Measurements from ENCODE around the gene TMEM119. TPM values are rescaled to one million over a fixed set of nuclear protein-coding genes. Genes with fewer than 3 reads are reported as not detected.

The TMEM119 gene
- total RNA-seq, 5 donors from 2014 or later (not counting 1 experiment from before 2014, with no cell fraction given) = 0.13 to 3.9 (median 0.98) TPM

DNA sequence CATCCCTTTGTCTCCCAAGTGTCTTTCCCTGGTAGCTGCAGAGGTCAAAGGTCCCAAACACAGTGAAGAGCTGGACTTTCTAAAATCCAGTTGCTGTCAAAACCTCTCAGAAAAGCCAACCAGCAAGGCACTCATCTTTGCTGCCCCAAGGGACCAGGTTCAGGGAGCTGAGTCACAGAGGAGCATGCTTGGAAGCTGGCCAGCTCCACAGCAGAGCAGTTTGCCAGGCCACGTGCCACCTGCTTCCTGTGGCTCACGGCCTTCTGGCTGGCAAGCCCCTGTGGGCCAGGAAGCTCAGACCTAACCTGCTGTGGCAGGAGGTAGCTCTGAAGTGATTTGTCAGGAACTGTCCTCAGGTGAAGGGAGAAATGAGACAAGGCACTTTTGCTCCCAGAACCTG is 31.9 kb downstream of the TMEM119 start:
- ATAC-seq (replicated peaks in 1 of 4) (peak in 2 of 4 experiments; percentile 12), DNase-seq (peak; percentile 19 to 73 (median 41))
- CTCF ChIA-PET = interaction anchor here (0.6 to 11.9 kb wide), 10 partner anchors 12 to 238 kb away, joined by 3 to 140 read pairs (median 4); no protein-coding TSS in a partner anchor
- H3K36me3 Mint-ChIP-seq = peaks cover 25% of the 10 kb centered on the region
- peaks cover 43 to 55% of the 10 kb centered on the region in 2 experiments for H3K4me1 ChIP-seq (ENCODE audit: control insufficient read depth in 1 of 2, extremely low read depth in 1 of 2, insufficient read depth in 2 of 2, low read length in 2 of 2)
- H3K4me3 ChIP-seq (ENCODE audit: control insufficient read depth in 1 of 2, extremely low read depth in 1 of 2, low read length in 1 of 2) = no peak overlapping the region
- H3K9me3 Mint-ChIP-seq = no peaks in the 10 kb centered on the region
- POLR2A ChIA-PET = interaction anchor here (0.6 to 1.8 kb wide), 4 partner anchors 53 to 239 kb away, joined by 3 to 5 read pairs (median 3); partner anchors contain the start of gene SELPLG (in 1 of the 2)
- H3K27me3 Mint-ChIP-seq = no peaks in the 10 kb centered on the region
- 6% methylated on average over 2 of the region's 2 CpGs for WGBS (ENCODE audit: insufficient coverage)
- H3K27ac Mint-ChIP-seq = peak overlapping the region; percentile 83 to 98
- peak overlapping the region; percentile 30 for H3K27ac ChIP-seq (ENCODE audit: low read length)
- no peaks in the 10 kb centered on the region for H3K9me3 ChIP-seq
- H3K27me3 ChIP-seq (replicated peaks in 1 of 2; ENCODE audit: control insufficient read depth in 2 of 2, extremely low read depth in 1 of 2, insufficient read depth in 2 of 2, low read length in 1 of 2) = no peaks in the 10 kb centered on the region
- H3K4me3 Mint-ChIP-seq = no peak overlapping the region
- peaks cover 60 to 79% (median 75%) of the 10 kb centered on the region in 3 donors for H3K4me1 Mint-ChIP-seq
- H3K36me3 ChIP-seq (ENCODE audit: control insufficient read depth in 2 of 2, extremely low read depth in 1 of 2, insufficient read depth in 1 of 2, low read length in 1 of 2) = peaks cover 0 to 51% of the 10 kb centered on the region in 2 donors

DNA sequence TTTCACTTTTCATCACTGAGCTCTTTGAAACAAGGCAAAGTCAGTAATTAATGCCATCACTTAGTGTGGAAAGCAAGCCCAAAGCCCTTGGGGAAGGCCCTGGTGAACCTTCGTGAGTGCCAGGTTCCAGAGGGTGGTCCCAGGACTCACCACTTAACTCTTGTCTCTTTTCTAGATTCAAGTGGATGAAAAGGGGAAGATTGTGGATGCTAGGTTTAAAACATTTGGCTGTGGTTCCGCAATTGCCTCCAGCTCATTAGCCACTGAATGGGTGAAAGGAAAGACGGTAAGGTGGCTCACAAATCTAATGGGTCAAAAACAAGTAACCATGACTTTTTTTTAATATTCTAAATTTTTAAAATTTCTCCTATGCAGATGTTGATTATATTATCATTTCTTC is 32.7 kb downstream of the TMEM119 start:
- H3K4me1 ChIP-seq (ENCODE audit: control insufficient read depth in 1 of 2, extremely low read depth in 1 of 2, insufficient read depth in 2 of 2, low read length in 2 of 2) = peaks cover 37 to 56% of the 10 kb centered on the region in 2 experiments
- H3K9me3 Mint-ChIP-seq = no peaks in the 10 kb centered on the region
- H3K27ac ChIP-seq (ENCODE audit: low read length) = no peak overlapping the region
- H3K4me3 Mint-ChIP-seq = no peak overlapping the region
- no CpG with 5 or more reads among the region's 3 CpGs for WGBS (ENCODE audit: insufficient coverage)
- ChIA-PET POLR2A (interaction anchor here (1.2 to 1.8 kb wide), 3 partner anchors 53 to 68 kb away, joined by 3 to 5 read pairs (median 3); partner anchors contain the start of gene SELPLG (in 1 of the 2)), CTCF (interaction anchor here (1.1 to 11.9 kb wide), 13 partner anchors 11 to 239 kb away, joined by 3 to 140 read pairs (median 5); partner anchors contain the start of gene SELPLG (in 1 of the 2))
- H3K36me3 ChIP-seq (ENCODE audit: control insufficient read depth in 2 of 2, extremely low read depth in 1 of 2, insufficient read depth in 1 of 2, low read length in 1 of 2) = peaks cover 0 to 51% of the 10 kb centered on the region in 2 donors
- H3K36me3 Mint-ChIP-seq = peaks cover 25% of the 10 kb centered on the region
- no peak overlapping the region for H3K27ac Mint-ChIP-seq
- ATAC-seq (replicated peaks in 1 of 4) (no peak), DNase-seq (no peak)
- no peaks in the 10 kb centered on the region for H3K27me3 Mint-ChIP-seq
- no peaks in the 10 kb centered on the region for H3K27me3 ChIP-seq (replicated peaks in 1 of 2; ENCODE audit: control insufficient read depth in 2 of 2, extremely low read depth in 1 of 2, insufficient read depth in 2 of 2, low read length in 1 of 2)
- H3K9me3 ChIP-seq = no peaks in the 10 kb centered on the region
- H3K4me1 Mint-ChIP-seq = peaks cover 57 to 76% (median 73%) of the 10 kb centered on the region in 3 donors
- H3K4me3 ChIP-seq (ENCODE audit: control insufficient read depth in 1 of 2, extremely low read depth in 1 of 2, low read length in 1 of 2) = no peak overlapping the region

- H3K9me3 ChIP-seq = no peaks in the 10 kb centered on the region
- peaks cover 39 to 55% of the 10 kb centered on the region in 2 experiments for H3K4me1 ChIP-seq (ENCODE audit: control insufficient read depth in 1 of 2, extremely low read depth in 1 of 2, insufficient read depth in 2 of 2, low read length in 2 of 2)
- Mint-ChIP-seq H3K4me3 (no peak overlapping the region), H3K36me3 (peaks cover 25% of the 10 kb centered on the region), H3K9me3 (no peaks in the 10 kb centered on the region), H3K27me3 (no peaks in the 10 kb centered on the region), H3K27ac (peak overlapping the region in 1 of 2 donors; percentile 55), H3K4me1 (peaks cover 57 to 76% (median 73%) of the 10 kb centered on the region in 3 donors)
- H3K4me3 ChIP-seq (ENCODE audit: control insufficient read depth in 1 of 2, extremely low read depth in 1 of 2, low read length in 1 of 2) = no peak overlapping the region
- H3K27ac ChIP-seq (ENCODE audit: low read length) = no peak overlapping the region
- no peaks in the 10 kb centered on the region for H3K27me3 ChIP-seq (replicated peaks in 1 of 2; ENCODE audit: control insufficient read depth in 2 of 2, extremely low read depth in 1 of 2, insufficient read depth in 2 of 2, low read length in 1 of 2)
- POLR2A ChIA-PET = interaction anchor here (1.2 to 1.8 kb wide), 3 partner anchors 52 to 54 kb away, joined by 3 read pairs; no protein-coding TSS in a partner anchor
- CTCF ChIA-PET = interaction anchor here (0.5 to 11.9 kb wide), 14 partner anchors 11 to 545 kb away, joined by 3 to 140 read pairs (median 4); partner anchors contain the start of gene SELPLG (in 1 of the 2)
- no peak for ATAC-seq (replicated peaks in 1 of 4)
- no peak for DNase-seq
- peaks cover 0 to 51% of the 10 kb centered on the region in 2 donors for H3K36me3 ChIP-seq (ENCODE audit: control insufficient read depth in 2 of 2, extremely low read depth in 1 of 2, insufficient read depth in 1 of 2, low read length in 1 of 2)
Measured at GRCh38 chr12:108564724-108565123, 33.2 kb downstream of the TMEM119 start.

GRCh38 chr12:108563804-108564151 is 34.1 kb downstream of the TMEM119 start:
- peaks cover 38 to 58% of the 10 kb centered on the region in 2 experiments for H3K4me1 ChIP-seq (ENCODE audit: control insufficient read depth in 1 of 2, extremely low read depth in 1 of 2, insufficient read depth in 2 of 2, low read length in 2 of 2)
- Mint-ChIP-seq H3K27me3 (no peaks in the 10 kb centered on the region), H3K4me3 (peak overlapping the region; percentile 98 to 100 (median 100)), H3K4me1 (peaks cover 51 to 76% (median 71%) of the 10 kb centered on the region in 3 donors), H3K27ac (peak overlapping the region; percentile 86 to 91), H3K36me3 (peaks cover 22% of the 10 kb centered on the region), H3K9me3 (no peaks in the 10 kb centered on the region)
- DNase-seq = no peak
- H3K9me3 ChIP-seq = no peaks in the 10 kb centered on the region
- POLR2A ChIA-PET = interaction anchor here (0.6 to 1.3 kb wide), 2 partner anchors 53 to 81 kb away, joined by 3 read pairs; no protein-coding TSS in a partner anchor
- CTCF ChIA-PET = interaction anchor here (0.5 to 11.9 kb wide), 18 partner anchors 9 to 286 kb away, joined by 3 to 140 read pairs (median 4); partner anchors contain the start of gene SELPLG (in 1 of the 2)
- no peak overlapping the region for H3K4me3 ChIP-seq (ENCODE audit: control insufficient read depth in 1 of 2, extremely low read depth in 1 of 2, low read length in 1 of 2)
- H3K36me3 ChIP-seq (ENCODE audit: control insufficient read depth in 2 of 2, extremely low read depth in 1 of 2, insufficient read depth in 1 of 2, low read length in 1 of 2) = peaks cover 0 to 50% of the 10 kb centered on the region in 2 donors
- H3K27me3 ChIP-seq (replicated peaks in 1 of 2; ENCODE audit: control insufficient read depth in 2 of 2, extremely low read depth in 1 of 2, insufficient read depth in 2 of 2, low read length in 1 of 2) = no peaks in the 10 kb centered on the region
- no CpG with 5 or more reads among the region's 1 CpG for WGBS (ENCODE audit: insufficient coverage)
- ATAC-seq (replicated peaks in 1 of 4) = no peak
- peak overlapping the region; percentile 98 for H3K27ac ChIP-seq (ENCODE audit: low read length)

DNA sequence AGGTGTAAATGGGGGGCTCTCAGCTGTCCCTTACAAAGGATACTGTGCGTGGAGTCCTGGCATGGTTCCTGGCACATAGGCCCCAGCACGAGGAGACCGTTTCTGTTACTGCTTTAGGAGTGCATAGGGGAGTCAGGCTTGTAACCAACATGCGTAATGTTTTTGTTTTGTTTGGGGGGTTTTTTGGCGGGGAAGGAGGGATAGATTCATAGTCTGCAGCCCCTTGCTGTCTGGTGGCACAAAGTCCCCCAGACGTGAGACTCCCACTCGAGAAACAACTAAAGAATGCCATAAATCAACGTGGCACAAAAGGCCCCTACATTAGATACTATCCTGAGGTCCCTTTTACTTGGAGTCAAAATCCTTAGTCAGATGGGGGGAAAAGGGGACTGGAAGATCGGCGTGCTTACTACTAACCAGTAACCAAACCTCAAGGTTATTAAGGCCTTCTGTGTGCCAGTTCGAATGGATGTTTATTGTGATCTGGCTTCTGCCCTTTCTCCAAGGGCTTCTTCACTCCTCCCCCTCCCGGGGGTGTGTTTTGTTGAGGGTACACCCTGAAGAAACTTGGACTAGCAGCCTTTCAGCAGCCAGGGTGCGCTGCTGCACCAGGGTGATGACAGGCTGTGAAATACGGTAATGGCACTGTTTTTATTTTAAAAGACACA is 34.6 kb downstream of the TMEM119 start:
- Mint-ChIP-seq H3K27me3 (no peaks in the 10 kb centered on the region), H3K4me3 (peak overlapping the region; percentile 98 to 100 (median 100)), H3K27ac (peak overlapping the region; percentile 86 to 91), H3K36me3 (peaks cover 19% of the 10 kb centered on the region), H3K4me1 (peaks cover 47 to 74% (median 69%) of the 10 kb centered on the region in 3 donors), H3K9me3 (no peaks in the 10 kb centered on the region)
- Histone ChIP-seq H3K27ac (ENCODE audit: low read length) (peak overlapping the region; percentile 98), H3K27me3 (replicated peaks in 1 of 2; ENCODE audit: control insufficient read depth in 2 of 2, extremely low read depth in 1 of 2, insufficient read depth in 2 of 2, low read length in 1 of 2) (no peaks in the 10 kb centered on the region), H3K4me3 (ENCODE audit: control insufficient read depth in 1 of 2, extremely low read depth in 1 of 2, low read length in 1 of 2) (peak overlapping the region; percentile 96), H3K9me3 (no peaks in the 10 kb centered on the region), H3K4me1 (ENCODE audit: control insufficient read depth in 1 of 2, extremely low read depth in 1 of 2, insufficient read depth in 2 of 2, low read length in 2 of 2) (peaks cover 37 to 58% of the 10 kb centered on the region in 2 experiments), H3K36me3 (ENCODE audit: control insufficient read depth in 2 of 2, extremely low read depth in 1 of 2, insufficient read depth in 1 of 2, low read length in 1 of 2) (peaks cover 0 to 46% of the 10 kb centered on the region in 2 donors)
- ATAC-seq (replicated peaks in 1 of 4) = peak; percentile 43 to 61 (median 50)
- ChIA-PET POLR2A (interaction anchor here in 1 of 2 donors (1.1 to 1.3 kb wide), 2 partner anchors 53 to 55 kb away, joined by 3 read pairs; no protein-coding TSS in a partner anchor), CTCF (interaction anchor here (0.7 to 11.9 kb wide), 11 partner anchors 54 to 530 kb away, joined by 3 to 140 read pairs (median 5); partner anchors contain the start of gene ALKBH2 (in 1 of the 2))
- peak; percentile 73 to 93 (median 89) for DNase-seq
- 0% methylated on average over 3 of the region's 14 CpGs for WGBS (ENCODE audit: insufficient coverage)

All from T-cell (primary cell).